Spinal cord (tissue), 10 donors: Measurements from ENCODE around the gene STPG4. TPM values are rescaled to one million over a fixed set of nuclear protein-coding genes. Genes with fewer than 3 reads are reported as not detected.
A peak's percentile ranks its signal among the peaks of the same experiment; 100 is the strongest.

Source experiments
- DNase-seq, 6 donors: peaks; one replicate each; pipeline versions ENCODE4 v3.0.0 to v3.0.0-alpha.2; 2013 to 2015; ENCODE audit warnings: low spot score in 6 of 6, low read depth in 4 of 6
- H3K27ac ChIP-seq: one replicate; pipeline ENCODE4 v1.5.1; 2013; ENCODE audit warnings: low read depth, low read length, control low read depth
- H3K27me3 ChIP-seq: one replicate; pipeline ENCODE4 v1.6.1; 2013; ENCODE audit warnings: low read length; ENCODE audit not compliant: control insufficient read depth, insufficient read depth
- H3K36me3 ChIP-seq: one replicate; pipeline ENCODE4 v1.6.1; 2013; ENCODE audit warnings: low read length; ENCODE audit not compliant: control insufficient read depth, insufficient read depth
- H3K4me1 ChIP-seq: one replicate; pipeline ENCODE4 v1.6.1; 2013; ENCODE audit warnings: low read length; ENCODE audit not compliant: control insufficient read depth, insufficient read depth
- H3K4me3 ChIP-seq: one replicate; pipeline ENCODE4 v1.5.1; 2013; ENCODE audit warnings: low read depth, low read length, control low read depth
- H3K9me3 ChIP-seq: one replicate; pipeline ENCODE4 v1.6.1; 2013; ENCODE audit warnings: low read length; ENCODE audit not compliant: control insufficient read depth, insufficient read depth
- WGBS: methylation state at CpG from one replicate; pipeline ENCODE4 v1.1.5; 2013; ENCODE audit warnings: missing lambda C conversion rate; ENCODE audit not compliant: insufficient coverage; 5-methylcytosine and 5-hydroxymethylcytosine counted together
- polyA plus RNA-seq, 2 donors: library from polyadenylated mRNA; unstranded; fragments of 120-200 nt; gene quantifications; one replicate each; pipeline ENCODE4 v1.2.1, GENCODE V29; 2013; ENCODE audit not compliant: insufficient read length in 2 of 2
- total RNA-seq, 2 donors: library from RNA; depleted of rRNA in 1 of 2; stranded (reverse); fragments of 120-200 nt in 1 of 2; fragments of >200 nt in 1 of 2; gene quantifications; one replicate each; pipeline versions ENCODE4 v1.2.3 to v1.2.4, GENCODE V29; 2013 to 2014
- donor health status: healthy.

The STPG4 gene
- total and polyA plus RNA-seq, 4 donors, result 0.35 to 0.74 (median 0.44) TPM; not detected in 1

- H3K27me3 ChIP-seq, result no peaks in the 10 kb centered on the region
- H3K4me3 ChIP-seq, result no peak overlapping the region
- peaks cover 41% of the 10 kb centered on the region for H3K36me3 ChIP-seq
- WGBS, result no CpG with 5 or more reads among the region's 4 CpGs
- DNase-seq, result no peak
- H3K4me1 ChIP-seq, result peaks cover 46% of the 10 kb centered on the region
- H3K9me3 ChIP-seq, result no peaks in the 10 kb centered on the region
- H3K27ac ChIP-seq, result no peak overlapping the region
These were observed 100.2 kb downstream of the STPG4 start for GRCh38 chr2:47054868-47055267.

- Histone ChIP-seq H3K9me3 (no peaks in the 10 kb centered on the region), H3K4me1 (peaks cover 47% of the 10 kb centered on the region), H3K27ac (no peak overlapping the region), H3K36me3 (peaks cover 49% of the 10 kb centered on the region), H3K4me3 (no peak overlapping the region), H3K27me3 (no peaks in the 10 kb centered on the region)
- WGBS, result 72% methylated on average over 6 of the region's 7 CpGs
- DNase-seq, result no peak
These were observed 101.0 kb downstream of the STPG4 start for GRCh38 chr2:47054036-47054555.

- Histone ChIP-seq H3K4me3 (no peak overlapping the region), H3K27me3 (no peaks in the 10 kb centered on the region), H3K9me3 (no peaks in the 10 kb centered on the region), H3K36me3 (peaks cover 60% of the 10 kb centered on the region), H3K27ac (no peak overlapping the region), H3K4me1 (peaks cover 36% of the 10 kb centered on the region)
- no peak for DNase-seq
- WGBS, result 86% methylated on average over 5 of the region's 7 CpGs
These were observed 102.3 kb downstream of the STPG4 start for GRCh38 chr2:47052847-47053246.

GRCh38 chr2:47051562-47051961 is 103.5 kb downstream of the STPG4 start:
- Histone ChIP-seq H3K4me3 (no peak overlapping the region), H3K4me1 (peaks cover 23% of the 10 kb centered on the region), H3K9me3 (no peaks in the 10 kb centered on the region), H3K27me3 (no peaks in the 10 kb centered on the region), H3K27ac (no peak overlapping the region), H3K36me3 (peaks cover 60% of the 10 kb centered on the region)
- no peak for DNase-seq
- WGBS, result 91% methylated on average over 12 of the region's 12 CpGs

GRCh38 chr2:47050762-47051161 is 104.3 kb downstream of the STPG4 start:
- WGBS, result 96% methylated on average over 4 of the region's 4 CpGs
- Histone ChIP-seq H3K4me1 (peaks cover 22% of the 10 kb centered on the region), H3K27ac (no peak overlapping the region), H3K4me3 (no peak overlapping the region), H3K9me3 (no peaks in the 10 kb centered on the region), H3K27me3 (no peaks in the 10 kb centered on the region), H3K36me3 (peaks cover 64% of the 10 kb centered on the region)
- DNase-seq, result no peak

- Histone ChIP-seq H3K4me3 (no peak overlapping the region), H3K27ac (no peak overlapping the region), H3K4me1 (peaks cover 17% of the 10 kb centered on the region), H3K27me3 (no peaks in the 10 kb centered on the region), H3K36me3 (peaks cover 61% of the 10 kb centered on the region), H3K9me3 (no peaks in the 10 kb centered on the region)
- WGBS, result 47% methylated on average over 5 of the region's 6 CpGs
- DNase-seq, result no peak
These were observed 104.9 kb downstream of the STPG4 start for GRCh38 chr2:47050021-47050760.

- Histone ChIP-seq H3K27ac (no peak overlapping the region), H3K36me3 (peaks cover 66% of the 10 kb centered on the region), H3K9me3 (no peaks in the 10 kb centered on the region), H3K4me3 (no peak overlapping the region), H3K4me1 (peaks cover 17% of the 10 kb centered on the region), H3K27me3 (no peaks in the 10 kb centered on the region)
- DNase-seq, result no peak
- 92% methylated on average over 3 of the region's 3 CpGs for WGBS
These were observed 105.6 kb downstream of the STPG4 start for GRCh38 chr2:47049502-47049901.

- no peak overlapping the region for H3K27ac ChIP-seq
- H3K4me1 ChIP-seq, result peaks cover 17% of the 10 kb centered on the region
- 68% methylated on average over 3 of the region's 8 CpGs for WGBS
- H3K27me3 ChIP-seq, result no peaks in the 10 kb centered on the region
- H3K4me3 ChIP-seq, result no peak overlapping the region
- no peak for DNase-seq
- H3K36me3 ChIP-seq, result peaks cover 65% of the 10 kb centered on the region
- H3K9me3 ChIP-seq, result no peaks in the 10 kb centered on the region
These were observed 106.2 kb downstream of the STPG4 start for GRCh38 chr2:47048801-47049480.

- WGBS, result 44% methylated on average over 3 of the region's 5 CpGs
- no peaks in the 10 kb centered on the region for H3K27me3 ChIP-seq
- peaks cover 57% of the 10 kb centered on the region for H3K36me3 ChIP-seq
- H3K4me1 ChIP-seq, result peaks cover 31% of the 10 kb centered on the region
- H3K9me3 ChIP-seq, result no peaks in the 10 kb centered on the region
- DNase-seq, result peak in 2 of 6 donors; percentile 65 to 68
- no peak overlapping the region for H3K27ac ChIP-seq
- H3K4me3 ChIP-seq, result no peak overlapping the region
These were observed 108.8 kb downstream of the STPG4 start for GRCh38 chr2:47046271-47046670.

- 74% methylated on average over 2 of the region's 4 CpGs for WGBS
- H3K4me3 ChIP-seq, result no peak overlapping the region
- H3K9me3 ChIP-seq, result no peaks in the 10 kb centered on the region
- no peak for DNase-seq
- H3K27ac ChIP-seq, result no peak overlapping the region
- H3K36me3 ChIP-seq, result peaks cover 66% of the 10 kb centered on the region
- H3K27me3 ChIP-seq, result no peaks in the 10 kb centered on the region
- peaks cover 37% of the 10 kb centered on the region for H3K4me1 ChIP-seq
These were observed 111.2 kb downstream of the STPG4 start for GRCh38 chr2:47043891-47044239.
